Colon (tissue), 2 donors: Measurements from ENCODE around the gene PTPRE.

ENCODE experiments used
- FAIRE-seq: peaks from 2 replicates; lab custom pipeline; 2012; peaks lifted over from hg19 to GRCh38; lab: Jason Lieb, UNC
- donor health status: control.
- donor health status: control.

Gene PTPRE

GRCh38 chr10:128047351-128047750, 140.4 kb downstream of the PTPRE start:
- FAIRE-seq: no peak

- FAIRE-seq: no peak
Measured at GRCh38 chr10:128047991-128048818, 141.3 kb downstream of the PTPRE start.

DNA sequence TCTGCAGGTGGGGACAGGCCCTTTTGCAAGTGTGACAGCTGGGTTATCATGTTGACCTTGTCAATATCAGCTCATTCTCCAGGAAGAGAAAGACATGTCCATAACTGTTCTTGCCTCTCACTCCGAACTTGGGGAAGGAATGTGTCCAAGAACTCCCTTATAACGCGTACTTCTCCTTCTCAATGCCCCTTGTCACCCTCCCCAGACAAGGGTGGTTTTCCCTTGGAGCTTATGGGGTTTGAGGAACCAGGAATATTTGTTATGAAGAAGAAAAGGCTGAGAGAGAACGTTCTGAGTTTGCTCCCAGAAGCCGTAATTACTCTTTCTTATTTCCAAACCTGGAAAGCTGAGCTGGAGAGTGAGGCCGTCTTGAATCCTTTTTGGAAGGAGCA, 141.9 kb downstream of the PTPRE start:
- no peak for FAIRE-seq

DNA sequence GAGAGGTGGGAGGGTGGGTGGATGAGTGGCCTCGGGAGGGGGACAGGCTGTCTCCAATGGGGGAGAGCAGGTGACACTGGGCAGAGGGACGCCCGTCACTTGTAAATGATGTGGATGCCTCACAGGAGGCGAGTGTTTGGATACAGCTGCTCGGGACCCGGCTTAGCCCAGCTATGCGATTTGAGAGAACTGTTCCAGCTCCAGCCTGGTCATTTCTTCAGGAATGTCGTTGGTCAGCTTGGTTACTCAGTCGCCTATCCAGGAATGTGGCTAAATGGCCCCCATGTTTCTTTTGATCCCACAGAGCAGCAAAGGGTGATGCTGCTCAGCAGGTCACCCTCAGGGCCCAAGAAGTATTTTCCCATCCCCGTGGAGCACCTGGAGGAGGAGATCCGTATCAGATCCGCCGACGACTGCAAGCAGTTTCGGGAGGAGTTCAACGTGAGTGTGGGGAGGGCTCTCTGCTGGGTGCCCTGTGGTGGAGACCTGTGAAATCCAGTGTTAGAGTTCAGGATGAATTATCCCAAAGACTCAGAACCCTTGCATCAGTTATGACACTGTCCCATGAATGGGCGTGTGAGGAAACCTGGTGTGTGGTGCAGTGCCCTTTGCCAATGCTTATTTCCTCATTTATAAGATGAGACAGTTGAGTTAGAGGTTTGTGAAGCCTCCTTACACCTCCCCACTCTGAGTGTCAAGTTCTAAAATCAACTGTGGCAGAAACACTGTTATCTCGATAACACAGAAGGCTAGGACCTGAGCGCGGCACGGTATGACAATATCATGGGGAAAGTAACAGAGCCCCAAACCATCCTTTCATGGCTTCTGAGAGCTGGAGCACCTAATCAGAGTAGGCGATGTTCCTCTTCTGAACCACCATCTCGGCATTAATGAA, 142.6 kb downstream of the PTPRE start:
- FAIRE-seq: no peak

DNA sequence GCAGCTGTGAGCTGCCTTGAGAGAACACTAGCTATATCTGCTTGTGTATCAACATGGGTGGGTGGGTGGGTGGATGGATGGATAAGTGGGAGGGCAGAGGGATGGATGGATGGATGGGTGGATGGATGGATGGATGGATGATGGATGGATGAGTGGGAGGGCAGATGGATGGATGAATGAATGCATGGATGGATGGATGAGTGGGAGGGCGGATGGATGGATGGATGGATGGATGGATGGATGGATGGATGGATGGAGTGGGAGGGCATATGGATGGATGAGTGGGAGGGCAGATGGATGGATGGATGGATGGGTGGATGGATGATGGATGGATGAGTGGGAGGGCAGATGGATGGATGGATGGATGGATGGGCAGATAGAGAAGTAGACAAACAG, 143.2 kb downstream of the PTPRE start:
- FAIRE-seq: no peak

DNA sequence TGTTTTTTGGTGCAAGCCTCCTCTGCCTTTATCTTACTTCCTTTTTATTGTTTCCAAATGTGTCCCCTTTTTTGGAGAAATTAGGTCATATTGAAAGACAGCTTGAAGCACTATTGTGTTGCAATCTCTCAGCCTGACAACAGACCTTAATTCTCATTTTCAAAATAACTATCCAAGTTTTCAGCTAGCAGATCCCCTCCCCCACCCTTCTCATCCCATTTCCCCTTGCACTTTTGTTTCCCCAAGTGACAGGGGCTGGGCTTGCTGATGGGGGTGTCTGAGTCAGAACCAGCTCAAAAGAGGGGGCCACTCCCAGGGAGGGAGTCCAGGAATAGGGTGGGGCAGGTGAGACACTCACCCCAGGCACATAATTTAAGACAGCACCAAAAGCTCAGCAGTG, 144.0 kb downstream of the PTPRE start:
- FAIRE-seq: no peak

- no peak for FAIRE-seq
Measured at GRCh38 chr10:128051548-128051947, 144.6 kb downstream of the PTPRE start.

DNA sequence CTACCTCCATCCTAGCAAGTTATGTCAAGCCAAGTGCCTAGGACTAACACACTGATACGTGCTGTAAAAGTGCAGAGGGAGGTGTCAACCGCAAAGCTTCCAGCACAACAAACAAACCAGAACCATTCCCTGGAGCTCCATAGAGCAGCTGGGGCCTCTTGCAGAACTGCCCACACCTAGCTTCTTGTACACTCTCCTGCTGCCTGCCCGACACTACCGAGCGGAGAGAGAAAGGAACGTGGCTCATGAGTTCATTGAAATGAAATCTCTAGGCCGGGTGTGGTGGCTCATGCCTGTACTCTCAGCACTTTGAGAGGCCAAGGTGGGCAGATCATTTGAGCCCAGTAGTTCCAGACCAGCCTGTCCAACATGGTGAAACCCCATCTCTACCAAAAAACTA, 145.8 kb downstream of the PTPRE start:
- no peak for FAIRE-seq

DNA sequence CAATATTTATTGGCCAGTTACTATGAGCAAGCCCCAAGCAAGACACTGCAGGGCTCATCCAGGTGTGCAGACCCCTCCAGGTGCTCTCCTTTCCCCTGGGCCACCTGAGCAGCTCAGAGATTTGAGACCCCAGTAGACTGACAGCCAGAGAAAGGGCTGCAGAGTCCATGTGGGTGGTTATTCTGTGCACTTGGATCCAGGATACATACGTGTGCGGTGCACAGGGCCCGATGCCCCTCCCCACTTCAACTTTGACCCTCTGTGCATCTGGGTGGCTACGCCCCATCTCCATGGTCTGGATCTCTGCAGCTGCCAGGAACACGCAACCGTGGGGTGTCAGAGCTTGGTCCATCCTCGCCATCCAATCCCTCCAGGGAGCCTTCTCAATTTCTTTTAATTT, 146.5 kb downstream of the PTPRE start:
- FAIRE-seq: no peak

DNA sequence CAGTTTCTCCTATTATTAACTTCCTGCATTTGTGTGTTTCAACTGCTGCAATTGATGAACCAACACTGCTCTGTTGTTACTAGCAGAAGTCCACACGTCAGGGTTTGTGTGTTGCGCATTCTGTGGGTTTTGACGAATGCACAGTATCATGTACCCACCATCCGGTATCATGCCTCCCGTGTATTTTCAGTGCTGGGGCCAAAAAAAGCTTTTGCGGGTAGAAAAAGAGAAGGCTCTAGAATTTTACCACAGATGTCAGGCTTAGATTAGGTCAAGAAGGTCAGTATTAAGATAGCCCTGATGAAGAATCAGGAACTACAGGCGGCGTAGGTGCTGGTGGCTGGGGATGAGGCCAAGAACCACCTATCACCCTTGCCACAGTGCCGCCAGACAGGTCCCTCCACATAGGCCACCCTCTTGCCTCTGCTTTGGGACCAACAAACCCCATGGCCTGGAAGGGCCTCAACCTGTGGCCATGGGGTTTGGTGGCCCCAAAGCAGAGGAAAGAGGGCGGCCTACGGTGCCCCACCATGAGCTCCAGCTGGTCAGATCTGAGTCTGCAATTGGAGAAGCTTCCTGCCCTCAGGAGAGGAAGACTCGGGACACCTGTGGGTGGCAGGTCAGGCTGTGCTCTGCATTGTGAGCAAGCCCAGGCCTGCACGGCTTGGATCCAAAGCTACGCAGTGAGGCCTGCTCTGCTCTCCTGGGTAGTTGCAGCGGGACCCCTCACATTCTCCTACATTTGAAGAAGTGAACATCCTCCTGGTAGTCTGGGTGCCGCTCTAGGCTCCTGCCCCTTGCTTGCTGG, 147.5 kb downstream of the PTPRE start:
- no peak for FAIRE-seq

GRCh38 chr10:128055061-128055868, 148.4 kb downstream of the PTPRE start:
- FAIRE-seq: no peak

GRCh38 chr10:128056303-128057050, 149.6 kb downstream of the PTPRE start:
- FAIRE-seq: no peak

- FAIRE-seq: no peak
Measured at GRCh38 chr10:128058106-128058749, 151.3 kb downstream of the PTPRE start.

DNA sequence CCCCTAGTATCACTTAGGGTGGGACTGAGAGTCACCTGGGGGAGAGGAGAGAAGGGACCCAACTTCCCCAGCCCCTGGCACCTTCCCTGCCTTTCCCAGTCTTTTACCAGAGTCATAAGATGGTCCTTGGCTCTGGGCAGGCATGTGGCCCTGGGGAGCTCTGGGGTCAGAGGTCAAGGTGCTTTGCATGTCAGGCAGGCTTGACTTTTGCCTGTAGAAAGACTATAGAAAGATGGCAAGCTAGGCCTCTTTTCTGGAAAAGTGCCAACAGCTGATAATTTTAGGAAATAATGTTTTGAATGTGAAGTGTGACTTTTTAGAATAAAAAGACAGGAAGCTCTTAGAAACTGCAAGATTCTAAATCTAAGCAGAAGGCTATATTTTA, 151.8 kb downstream of the PTPRE start:
- FAIRE-seq: no peak

GRCh38 chr10:128059266-128059981, 152.5 kb downstream of the PTPRE start:
- no peak for FAIRE-seq

- FAIRE-seq: no peak
Measured at GRCh38 chr10:128059982-128060293, 153.0 kb downstream of the PTPRE start.

GRCh38 chr10:128060341-128061250, 153.7 kb downstream of the PTPRE start:
- no peak for FAIRE-seq
